ENCODE results near the gene GRIA1. TPM values are rescaled to one million over a fixed set of nuclear protein-coding genes. Genes with fewer than 3 reads are reported as not detected.

GRIA1 gene
- total and polyA plus RNA-seq, 2 of the 4 experiments (the other 2 are of a cell fraction): 0.48 to 1.3 TPM

DNA sequence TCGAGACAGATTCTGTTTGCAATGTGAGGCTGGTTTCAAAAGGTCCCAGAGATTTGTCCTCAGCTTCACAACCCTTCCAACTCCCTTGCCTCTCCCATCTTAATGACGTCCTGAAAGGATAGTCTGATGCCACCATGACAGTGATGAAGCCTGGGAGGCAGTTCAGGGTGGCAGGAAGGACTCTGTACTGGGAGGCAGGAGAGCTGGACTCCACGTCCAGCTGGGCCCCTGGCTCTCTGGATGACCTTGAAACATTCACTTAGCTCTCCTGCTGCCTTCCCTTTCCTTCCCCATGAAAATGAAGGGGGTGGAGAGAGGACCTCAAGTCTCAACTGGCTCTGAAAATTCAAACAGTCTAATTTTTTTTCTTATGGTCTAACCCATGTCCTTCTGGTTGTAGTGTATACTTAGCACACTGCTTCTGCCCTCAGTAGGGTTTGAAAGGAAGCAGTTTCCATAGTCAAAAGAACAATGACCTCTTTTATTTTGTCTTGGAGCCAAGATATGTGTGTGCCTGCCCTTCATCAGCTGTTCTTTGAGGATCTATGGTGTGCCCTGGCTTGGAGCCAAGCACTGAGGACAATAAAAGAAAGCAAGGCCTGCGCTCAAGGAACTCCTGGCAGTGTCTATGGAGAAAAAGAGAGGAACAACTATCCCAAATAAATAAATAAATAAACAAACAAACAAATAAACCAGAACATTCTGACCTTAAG is 188.3 kb downstream of the GRIA1 start:
- no peak overlapping the region for H3K23ac ChIP-seq (ENCODE audit: low read depth, low read length)
- H2BK120ac ChIP-seq (ENCODE audit: low read depth, low read length): no peak overlapping the region
- no peak overlapping the region for H2BK15ac ChIP-seq (ENCODE audit: low read depth, low read length)
- H3K9ac ChIP-seq (ENCODE audit: low read depth, low read length): no peak overlapping the region
- no peaks in the 10 kb centered on the region for H3K9me1 ChIP-seq (ENCODE audit: insufficient read depth, low read length)
- no peak overlapping the region for H3K4me2 ChIP-seq (ENCODE audit: low read depth, low read length)
- H2AFZ ChIP-seq (replicated peaks; ENCODE audit: low read length, poor library complexity): no peak overlapping the region
- H3K27ac ChIP-seq (ENCODE audit: insufficient read depth, low read length): no peak overlapping the region
- H4K8ac ChIP-seq (ENCODE audit: low read depth in 2 of 2, low read length in 2 of 2): no peak overlapping the region
- ATAC-seq (ENCODE audit: low read depth) (no peak), DNase-seq (no peak)
- 0 out of 2 replicates have a peak, but pooled peaks cover 2% of the 10 kb centered on the region for H3K4me1 ChIP-seq (ENCODE audit: control insufficient read depth, insufficient read depth, low read length)
- ChIA-PET POLR2A (ENCODE audit: unreplicated experiment) (no interaction called here), CTCF (no interaction called here)
- H2BK5ac ChIP-seq (ENCODE audit: low read depth, low read length, poor library complexity, severe bottlenecking): no peak overlapping the region
- no peak overlapping the region for H3K4ac ChIP-seq (ENCODE audit: low read depth, low read length)
- no peaks in the 10 kb centered on the region for H4K20me1 ChIP-seq (ENCODE audit: insufficient read depth, low read length)
- H4K91ac ChIP-seq (ENCODE audit: insufficient read depth, low read depth, low read length): no peak overlapping the region
- in situ Hi-C loops (cut with MboI; ENCODE audit: low sequenced_read_pairs) (no loop called here), intact Hi-C loops (cut with micrococcal nuclease) (no loop called here), dilution Hi-C loops (cut with HindIII; ENCODE audit: low sequenced_read_pairs, unreplicated experiment) (no loop called here)
- H2AK5ac ChIP-seq (ENCODE audit: low read depth, low read length): no peak overlapping the region
- H3K18ac ChIP-seq (ENCODE audit: low read depth, low read length): no peak overlapping the region
- H3K56ac ChIP-seq (ENCODE audit: extremely low read depth, insufficient read depth, low read length): no peak overlapping the region
- TF ChIP-seq CHD1 (IDR thresholded peaks at IDR 0.05; ENCODE audit: low read depth, low read length) (no peak), SMC3 (IDR thresholded peaks at IDR 0.05; ENCODE audit: low read depth, low read length) (no peak), MAZ (IDR thresholded peaks at IDR 0.05; ENCODE audit: borderline replicate concordance, low read depth, low read length) (no peak), RFX5 (IDR thresholded peaks at IDR 0.05; ENCODE audit: low read depth, low read length) (no peak), POLR2A (IDR thresholded peaks at IDR 0.05; ENCODE audit: low read depth, low read length) (no peak), CEBPB (IDR thresholded peaks at IDR 0.05; ENCODE audit: low read depth, low read length) (no peak), RAD21 (IDR thresholded peaks at IDR 0.05; ENCODE audit: low read length) (no peak), MXI1 (IDR thresholded peaks at IDR 0.05; ENCODE audit: borderline replicate concordance, low read depth, low read length) (no peak), RCOR1 (IDR thresholded peaks at IDR 0.05; ENCODE audit: insufficient replicate concordance, low read length) (no peak), NFE2L2 (IDR thresholded peaks at IDR 0.05; ENCODE audit: low read depth, low read length) (no peak), FOS (IDR thresholded peaks at IDR 0.05; ENCODE audit: low read depth, low read length) (no peak), BHLHE40 (IDR thresholded peaks at IDR 0.05; ENCODE audit: low read depth, low read length) (no peak), MAFK (IDR thresholded peaks at IDR 0.05; ENCODE audit: low read depth, low read length) (no peak)
- TF ChIP-seq, protein P1, sequence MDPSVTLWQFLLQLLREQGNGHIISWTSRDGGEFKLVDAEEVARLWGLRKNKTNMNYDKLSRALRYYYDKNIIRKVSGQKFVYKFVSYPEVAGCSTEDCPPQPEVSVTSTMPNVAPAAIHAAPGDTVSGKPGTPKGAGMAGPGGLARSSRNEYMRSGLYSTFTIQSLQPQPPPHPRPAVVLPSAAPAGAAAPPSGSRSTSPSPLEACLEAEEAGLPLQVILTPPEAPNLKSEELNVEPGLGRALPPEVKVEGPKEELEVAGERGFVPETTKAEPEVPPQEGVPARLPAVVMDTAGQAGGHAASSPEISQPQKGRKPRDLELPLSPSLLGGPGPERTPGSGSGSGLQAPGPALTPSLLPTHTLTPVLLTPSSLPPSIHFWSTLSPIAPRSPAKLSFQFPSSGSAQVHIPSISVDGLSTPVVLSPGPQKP (IDR thresholded peaks at IDR 0.05; ENCODE audit: borderline replicate concordance, low read depth, low read length): no peak
- TF ChIP-seq, protein P2, sequence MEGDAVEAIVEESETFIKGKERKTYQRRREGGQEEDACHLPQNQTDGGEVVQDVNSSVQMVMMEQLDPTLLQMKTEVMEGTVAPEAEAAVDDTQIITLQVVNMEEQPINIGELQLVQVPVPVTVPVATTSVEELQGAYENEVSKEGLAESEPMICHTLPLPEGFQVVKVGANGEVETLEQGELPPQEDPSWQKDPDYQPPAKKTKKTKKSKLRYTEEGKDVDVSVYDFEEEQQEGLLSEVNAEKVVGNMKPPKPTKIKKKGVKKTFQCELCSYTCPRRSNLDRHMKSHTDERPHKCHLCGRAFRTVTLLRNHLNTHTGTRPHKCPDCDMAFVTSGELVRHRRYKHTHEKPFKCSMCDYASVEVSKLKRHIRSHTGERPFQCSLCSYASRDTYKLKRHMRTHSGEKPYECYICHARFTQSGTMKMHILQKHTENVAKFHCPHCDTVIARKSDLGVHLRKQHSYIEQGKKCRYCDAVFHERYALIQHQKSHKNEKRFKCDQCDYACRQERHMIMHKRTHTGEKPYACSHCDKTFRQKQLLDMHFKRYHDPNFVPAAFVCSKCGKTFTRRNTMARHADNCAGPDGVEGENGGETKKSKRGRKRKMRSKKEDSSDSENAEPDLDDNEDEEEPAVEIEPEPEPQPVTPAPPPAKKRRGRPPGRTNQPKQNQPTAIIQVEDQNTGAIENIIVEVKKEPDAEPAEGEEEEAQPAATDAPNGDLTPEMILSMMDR (conservative IDR thresholded peaks at IDR 0.05; ENCODE audit: low read depth, low read length): no peak
- TF ChIP-seq, protein P3, sequence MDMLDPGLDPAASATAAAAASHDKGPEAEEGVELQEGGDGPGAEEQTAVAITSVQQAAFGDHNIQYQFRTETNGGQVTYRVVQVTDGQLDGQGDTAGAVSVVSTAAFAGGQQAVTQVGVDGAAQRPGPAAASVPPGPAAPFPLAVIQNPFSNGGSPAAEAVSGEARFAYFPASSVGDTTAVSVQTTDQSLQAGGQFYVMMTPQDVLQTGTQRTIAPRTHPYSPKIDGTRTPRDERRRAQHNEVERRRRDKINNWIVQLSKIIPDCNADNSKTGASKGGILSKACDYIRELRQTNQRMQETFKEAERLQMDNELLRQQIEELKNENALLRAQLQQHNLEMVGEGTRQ (IDR thresholded peaks at IDR 0.05; ENCODE audit: low read depth, low read length): no peak
- no peaks in the 10 kb centered on the region for H3K36me3 ChIP-seq (ENCODE audit: control insufficient read depth, insufficient read depth, low read length)
- H2BK20ac ChIP-seq (ENCODE audit: low read depth, low read length): no peak overlapping the region
- WGBS, 2 experiments (ENCODE audit: extremely low coverage in 2 of 2, insufficient read length in 1 of 2): no CpG with 5 or more reads among the region's 4 CpGs
- no peak overlapping the region for H3K4me3 ChIP-seq (ENCODE audit: insufficient read depth, low read depth, low read length)
- H4K5ac ChIP-seq (ENCODE audit: low read depth, low read length): no peak overlapping the region
- no peak overlapping the region for H3K14ac ChIP-seq (replicated peaks; ENCODE audit: low read depth, low read length)
- H3K9me3 ChIP-seq (ENCODE audit: control insufficient read depth, insufficient read depth, low read length): no peaks in the 10 kb centered on the region
- no peaks in the 10 kb centered on the region for H3K79me1 ChIP-seq (ENCODE audit: low read depth in 1 of 2, low read length in 2 of 2)
- no peak overlapping the region for H2AK9ac ChIP-seq (replicated peaks; ENCODE audit: low read depth, low read length, poor library complexity)
- no peaks in the 10 kb centered on the region for H3K27me3 ChIP-seq (ENCODE audit: control insufficient read depth, insufficient read depth, low read length)
- no TSS peak for BruUV-seq (replicated peaks)
